OCI-LY3 (cell line): ENCODE results near the gene OVCA2.

Experiments
- CTCF ChIP-seq: fragments of 200-600, 300-600 bp; sonication (generic); IDR thresholded peaks from 2 replicates; pipeline ENCODE4 v1.5.1; 2014; ENCODE audit warnings: antibody characterized with exemption, low read length, low read depth
- EZH2phosphoT487 ChIP-seq: fragments of 200-600 bp; shearing (Covaris generic); IDR thresholded peaks from 2 replicates; pipeline ENCODE4 v1.6.1; 2018; ENCODE audit warnings: antibody characterized with exemption, mixed run types, low read depth

- TF ChIP-seq CTCF (peak; percentile 25), EZH2phosphoT487 (no peak)
These were observed 17.0 kb downstream of the OVCA2 start for GRCh38 chr17:2058586-2059546.
